A549 (cell line): ENCODE measurements around the gene FBLIM1. TPM values are rescaled to one million over a fixed set of nuclear protein-coding genes. Genes with fewer than 3 reads are reported as not detected.

ENCODE experiments used
- ATAC-seq, 2 experiments: fragments of 200-7000 bp in 1 of 2; fragments of >200 bp in 1 of 2; cut with Nextera tagmentation in 1 of 2; cut with Tn5 transposase in 1 of 2; 3 replicates each; pipeline versions ENCODE4 v1.8.0 to v1.9.1; 2018 to 2020; ENCODE audit warnings: mild to moderate bottlenecking in 1 of 2, moderate library complexity in 1 of 2
- CTCF ChIA-PET: fragments of 300-600 bp; sonication (Branson Sonifier 250); formaldehyde crosslinking; extraction: SDS; loops from one replicate; lab custom pipeline; 2021; ENCODE audit warnings: antibody characterized with exemption, inconsistent platforms; lab: Yijun Ruan, JAX
- POLR2A ChIA-PET: fragments of 350-600 bp; formaldehyde crosslinking; extraction: SDS; loops from one replicate; lab custom pipeline; 2021; ENCODE audit warnings: antibody characterized with exemption, inconsistent platforms; lab: Yijun Ruan, JAX
- DNase-seq, 2 experiments: peaks; one replicate each; pipeline versions ENCODE4 v3.0.0 to v3.0.0-alpha.2; 2011 to 2016; ENCODE audit warnings: low read depth in 1 of 2, low spot score in 1 of 2
- FAIRE-seq: peaks from 2 replicates; lab custom pipeline; 2011; peaks lifted over from hg19 to GRCh38; lab: Jason Lieb, UNC
- H3K27ac ChIP-seq, 2 experiments: fragments of >200 bp; sonication (Bioruptor Twin); formaldehyde crosslinking; 3 replicates each; pipeline ENCODE4 v1.5.1; 2016 to 2017
- H3K4me1 ChIP-seq: fragments of >200 bp; sonication (Bioruptor Twin); formaldehyde crosslinking; 3 replicates; pipeline ENCODE4 v1.6.1; 2016
- H3K4me2 ChIP-seq: fragments of >200 bp; sonication (Bioruptor Twin); formaldehyde crosslinking; 3 replicates; pipeline ENCODE4 v1.6.1; 2016
- H3K4me3 ChIP-seq: fragments of >200 bp; sonication (Bioruptor Twin); formaldehyde crosslinking; 3 replicates; pipeline ENCODE4 v1.5.1; 2016
- H3K9me3 ChIP-seq: fragments of >200 bp; sonication (Bioruptor Twin); formaldehyde crosslinking; 3 replicates; pipeline ENCODE4 v1.6.1; 2016
- ATOH8 ChIP-seq: fragments of 250-450 bp; sonication (Bioruptor Pico); IDR thresholded peaks from 2 replicates; pipeline ENCODE4 v1.5.0; 2020; ENCODE audit warnings: low read depth, mild to moderate bottlenecking, moderate library complexity
- CBX8 ChIP-seq: fragments of 200-600 bp; sonication (generic); IDR thresholded peaks from 2 replicates; pipeline ENCODE4 v1.6.1; 2016
- CHD2 ChIP-seq: fragments of 150-350 bp; IDR thresholded peaks from 2 replicates; pipeline ENCODE4 v1.6.1; 2014; ENCODE audit warnings: low read length; ENCODE audit not compliant: partially characterized antibody
- CTCF ChIP-seq: fragments of >200 bp; sonication (Bioruptor Twin); formaldehyde crosslinking; IDR thresholded peaks from 3 replicates; pipeline ENCODE4 v1.5.1; 2016
- EHF ChIP-seq: fragments of 250-450 bp; sonication (Bioruptor Pico); IDR thresholded peaks from 2 replicates; pipeline ENCODE4 v1.5.0; 2020; ENCODE audit warnings: mild to moderate bottlenecking
- EHMT2 ChIP-seq: fragments of 200-600 bp; sonication (generic); IDR thresholded peaks from 2 replicates; pipeline ENCODE4 v1.6.1; 2016; ENCODE audit warnings: antibody characterized with exemption, low read depth, mild to moderate bottlenecking, moderate library complexity
- ESRRA ChIP-seq: fragments of 150-350 bp; IDR thresholded peaks from 2 replicates; pipeline ENCODE4 v1.6.1; 2014; ENCODE audit warnings: mild to moderate bottlenecking, low read length, borderline replicate concordance
- FOXS1 ChIP-seq: fragments of 250-450 bp; sonication (Bioruptor Pico); IDR thresholded peaks from 2 replicates; pipeline ENCODE4 v1.5.0; 2020; ENCODE audit warnings: mild to moderate bottlenecking, moderate library complexity
- GATA3 ChIP-seq: IDR thresholded peaks from 2 replicates; pipeline ENCODE4 v1.6.1; 2012; ENCODE audit warnings: borderline replicate concordance
- HES2 ChIP-seq: fragments of >200 bp; sonication (Bioruptor Twin); formaldehyde crosslinking; IDR thresholded peaks from 2 replicates; pipeline ENCODE4 v1.6.1; 2016
- HEYL ChIP-seq: fragments of 250-450 bp; sonication (Bioruptor Pico); IDR thresholded peaks from 2 replicates; pipeline ENCODE4 v1.8.0; 2021; ENCODE audit warnings: mild to moderate bottlenecking, moderate library complexity
- HOXA7 ChIP-seq: fragments of 250-450 bp; sonication (Bioruptor Pico); IDR thresholded peaks from 2 replicates; pipeline ENCODE4 v1.5.0; 2020; ENCODE audit warnings: mild to moderate bottlenecking, moderate library complexity
- HOXB13 ChIP-seq: fragments of 250-450 bp; sonication (Bioruptor Pico); IDR thresholded peaks from 2 replicates; pipeline ENCODE4 v1.5.0; 2020; ENCODE audit warnings: low read depth, mild to moderate bottlenecking, moderate library complexity
- JUN ChIP-seq, 2 experiments: fragments of >200 bp; sonication (Bioruptor Twin); formaldehyde crosslinking; IDR thresholded peaks; 2 replicates in 1 of 2; 3 replicates in 1 of 2; pipeline ENCODE4 v1.6.1; 2016 to 2017
- KDM5A ChIP-seq: fragments of 200-600 bp; sonication (generic); IDR thresholded peaks from 2 replicates; pipeline ENCODE4 v1.6.1; 2016; ENCODE audit warnings: antibody characterized with exemption, mild to moderate bottlenecking
- MAZ ChIP-seq: fragments of 150-350 bp; IDR thresholded peaks from 2 replicates; pipeline ENCODE4 v1.6.1; 2014; ENCODE audit warnings: antibody characterized with exemption, low read depth, low read length, borderline replicate concordance
- MYC ChIP-seq: IDR thresholded peaks from 2 replicates; pipeline ENCODE4 v1.6.1; 2012; ENCODE audit warnings: mild to moderate bottlenecking, inconsistent platforms, low read length, improper control_type of control experiment, borderline replicate concordance
- NR3C1 ChIP-seq: fragments of >200 bp; sonication (Bioruptor Twin); formaldehyde crosslinking; IDR thresholded peaks from 3 replicates; pipeline ENCODE4 v1.6.1; 2017
- PHF8 ChIP-seq: fragments of 200-600 bp; sonication (generic); IDR thresholded peaks from 2 replicates; pipeline ENCODE4 v1.6.1; 2016; ENCODE audit warnings: low read depth, mild to moderate bottlenecking, antibody characterized with exemption, moderate library complexity, borderline replicate concordance
- RAD21 ChIP-seq, 2 experiments: fragments of >200 bp in 1 of 2; sonication (Bioruptor Twin) in 1 of 2; formaldehyde crosslinking in 1 of 2; IDR thresholded peaks in 1 of 2; conservative IDR thresholded peaks in 1 of 2; 2 replicates in 1 of 2; 3 replicates in 1 of 2; pipeline ENCODE4 v1.6.1; 2012 to 2018; ENCODE audit warnings: inconsistent platforms in 1 of 2
- RARB ChIP-seq: fragments of 250-450 bp; sonication (Bioruptor Pico); IDR thresholded peaks from 2 replicates; pipeline ENCODE4 v1.8.0; 2021; ENCODE audit warnings: mild to moderate bottlenecking, moderate library complexity
- RCOR1 ChIP-seq: fragments of 150-350 bp; IDR thresholded peaks from 2 replicates; pipeline ENCODE4 v1.6.1; 2014; ENCODE audit warnings: antibody characterized with exemption, low read length, low read depth
- RNF2 ChIP-seq: fragments of 200-600 bp; sonication (generic); IDR thresholded peaks from 2 replicates; pipeline ENCODE4 v1.6.1; 2016; ENCODE audit warnings: low read depth, mild to moderate bottlenecking, antibody characterized with exemption, moderate library complexity, borderline replicate concordance
- SMC3 ChIP-seq: fragments of >200 bp; sonication (Bioruptor Twin); formaldehyde crosslinking; IDR thresholded peaks from 3 replicates; pipeline ENCODE4 v1.6.1; 2018; ENCODE audit warnings: inconsistent platforms
- TFCP2L1 ChIP-seq: fragments of 250-450 bp; sonication (Bioruptor Pico); IDR thresholded peaks from 2 replicates; pipeline ENCODE4 v1.5.0; 2021; ENCODE audit warnings: mild to moderate bottlenecking
- TP53 ChIP-seq: fragments of 250-450 bp; sonication (Bioruptor Pico); IDR thresholded peaks from 2 replicates; pipeline ENCODE4 v1.5.0; 2021; ENCODE audit warnings: mild to moderate bottlenecking, moderate library complexity
- USF2 ChIP-seq: fragments of 450-650 bp; IDR thresholded peaks from 2 replicates; pipeline ENCODE4 v1.6.1; 2014; ENCODE audit warnings: antibody characterized with exemption
- ZSCAN20 ChIP-seq: fragments of 250-450 bp; sonication (Bioruptor Pico); IDR thresholded peaks from 2 replicates; pipeline ENCODE4 v1.8.0; 2022; ENCODE audit warnings: mild to moderate bottlenecking, moderate library complexity
- WGBS: methylation state at CpG from one replicate; pipeline ENCODE4 v1.1.6; 2017; ENCODE audit errors: missing lambda C conversion rate; 5-methylcytosine and 5-hydroxymethylcytosine counted together
- polyA plus RNA-seq, 4 experiments: library from polyadenylated mRNA; depleted of rRNA in 3 of 4; stranded (reverse); fragments of >200 nt; fragmentation: RNase III in 1 of 4; extraction: RNeasy Plus Mini Kit Qiagen cat#74134 plus additional on column Dnase treatment in 1 of 4; gene quantifications; 2 replicates in 3 of 4; 3 replicates in 1 of 4; pipeline ENCODE4 v1.2.3, GENCODE V29; 2011 to 2017

FBLIM1 gene
- polyA plus RNA-seq, 2 of the 4 experiments (the other 2 are of a cell fraction), result 24.6 to 38.1 TPM

GRCh38 chr1:15735304-15736037, 23.1 kb upstream of the FBLIM1 start:
- DNase-seq (no peak), FAIRE-seq (no peak), ATAC-seq (no peak)
- Histone ChIP-seq H3K4me3 (no peak overlapping the region), H3K9me3 (no peaks in the 10 kb centered on the region), H3K4me2 (no peak overlapping the region), H3K4me1 (no peaks in the 10 kb centered on the region), H3K27ac (no peak overlapping the region)
- 92% methylated on average over 5 of the region's 12 CpGs for WGBS
- CTCF ChIA-PET, result interaction anchor here (0.7 kb wide), 1 partner anchor 9 kb away, joined by 5 read pairs; no protein-coding TSS in a partner anchor
- POLR2A ChIA-PET, result no interaction called here
- TF ChIP-seq TP53 (CRISPR knock-in tag), result no peak
- TF ChIP-seq EHF, result no peak
- no peak for TF ChIP-seq SMC3
- TF ChIP-seq USF2, result no peak
- no peak for TF ChIP-seq PHF8
- no peak for TF ChIP-seq MAZ
- no peak for TF ChIP-seq GATA3
- no peak for TF ChIP-seq FOXS1 (CRISPR knock-in tag)
- no peak for TF ChIP-seq NR3C1
- no peak for TF ChIP-seq HEYL (CRISPR knock-in tag)
- TF ChIP-seq RNF2, result no peak
- TF ChIP-seq JUN (IDR thresholded peaks at IDR 0.05), result no peak
- TF ChIP-seq HES2, result no peak
- no peak for TF ChIP-seq KDM5A
- no peak for TF ChIP-seq TFCP2L1
- TF ChIP-seq MYC, result no peak
- no peak for TF ChIP-seq ATOH8 (CRISPR knock-in tag)
- no peak for TF ChIP-seq CBX8
- TF ChIP-seq HOXB13 (CRISPR knock-in tag), result no peak
- TF ChIP-seq CHD2, result no peak

GRCh38 chr1:15736038-15736891, 22.3 kb upstream of the FBLIM1 start, which contains the start of gene SLC25A34:
SLC25A34 (plus strand) TSS chr1:15736258; CDS start chr1:15736486, 228 bp downstream.
- Histone ChIP-seq H3K4me3 (no peak within 1 kb of the TSS), H3K4me2 (no peak within 1 kb of the TSS), H3K4me1 (no peaks in the 10 kb centered on the region), H3K9me3 (no peaks in the 10 kb centered on the region), H3K27ac (no peak within 1 kb of the TSS)
- POLR2A ChIA-PET, result no interaction called here
- DNase-seq (no peak), ATAC-seq (peak in 1 of 2 experiments; percentile 8; a peak in 2 of 6 replicates), FAIRE-seq (no peak)
- CTCF ChIA-PET, result interaction anchor here (0.5 kb wide), 1 partner anchor 266 kb away, joined by 3 read pairs; no protein-coding TSS in a partner anchor
- WGBS, result 95% methylated on average over 4 of the region's 35 CpGs
- TF ChIP-seq RNF2 (no peak), CHD2 (no peak), HOXA7 (CRISPR knock-in tag) (no peak), RCOR1 (no peak), HES2 (no peak), CTCF (no peak), ZSCAN20 (CRISPR knock-in tag) (no peak), ESRRA (no peak), RAD21 (conservative IDR thresholded peaks at IDR 0.05 in 1 of 2, IDR thresholded peaks at IDR 0.05 in 1 of 2) (no peak), RARB (no peak), EHMT2 (no peak)
